Peyer's patch (tissue), 4 donors: ENCODE results near the gene CYP19A1. TPM values are rescaled to one million over a fixed set of nuclear protein-coding genes. Genes with fewer than 3 reads are reported as not detected.

Experiments used
- DNase-seq, 3 donors: peaks; one replicate each; pipeline ENCODE4 v3.0.0-alpha.2; 2017 to 2019
- H3K27ac ChIP-seq, 4 donors: fragments of 200-600 bp; sonication (generic); one replicate each; pipeline ENCODE4 v1.5.1; 2016 to 2019
- H3K27me3 ChIP-seq, 2 donors: fragments of 200-600 bp; sonication (generic); one replicate each; pipeline ENCODE4 v1.5.1; 2019
- H3K36me3 ChIP-seq, 3 donors: fragments of 200-600 bp; sonication (generic); one replicate each; pipeline ENCODE4 v1.5.1; 2016 to 2019
- H3K4me1 ChIP-seq, 4 donors: fragments of 200-600 bp; sonication (generic); one replicate each; pipeline ENCODE4 v1.5.1; 2016 to 2019
- H3K4me3 ChIP-seq, 4 donors: fragments of 200-600 bp; sonication (generic); 1 replicate in 3 of 4; 2 replicates in 1 of 4; pipeline ENCODE4 v1.5.1; 2016 to 2019; ENCODE audit warnings: mild to moderate bottlenecking in 1 of 4
- H3K9me3 ChIP-seq, 4 donors: fragments of 200-600 bp; sonication (generic); one replicate each; pipeline ENCODE4 v1.5.1; 2016 to 2019; ENCODE audit warnings: mild to moderate bottlenecking in 1 of 4
- POLR2A ChIP-seq, 2 donors: fragments of 450-650 bp; IDR thresholded peaks; one replicate each; pipeline ENCODE4 v1.5.1; 2017; ENCODE audit warnings: antibody characterized with exemption in 2 of 2, mild to moderate bottlenecking in 2 of 2, moderate library complexity in 2 of 2
- total RNA-seq, 4 donors: library from RNA; depleted of rRNA; stranded (reverse); fragments of >200 nt; gene quantifications; one replicate each; pipeline ENCODE4 v1.1.0, GENCODE V29; 2016
- TF ChIP-seq, protein P1 (sequence below), 6 experiments: fragments of 450-650 bp in 4 of 6; fragments of 200-600 bp in 2 of 6; sonication (generic) in 1 of 6; IDR thresholded peaks; one replicate each; pipeline ENCODE4 v1.5.1; 2017 to 2019; ENCODE audit warnings: antibody characterized with exemption in 6 of 6, mild to moderate bottlenecking in 3 of 6, moderate library complexity in 1 of 6

Gene CYP19A1
- total RNA-seq, 4 donors from 2014 or later = 0.83 TPM; not detected in 3

DNA sequence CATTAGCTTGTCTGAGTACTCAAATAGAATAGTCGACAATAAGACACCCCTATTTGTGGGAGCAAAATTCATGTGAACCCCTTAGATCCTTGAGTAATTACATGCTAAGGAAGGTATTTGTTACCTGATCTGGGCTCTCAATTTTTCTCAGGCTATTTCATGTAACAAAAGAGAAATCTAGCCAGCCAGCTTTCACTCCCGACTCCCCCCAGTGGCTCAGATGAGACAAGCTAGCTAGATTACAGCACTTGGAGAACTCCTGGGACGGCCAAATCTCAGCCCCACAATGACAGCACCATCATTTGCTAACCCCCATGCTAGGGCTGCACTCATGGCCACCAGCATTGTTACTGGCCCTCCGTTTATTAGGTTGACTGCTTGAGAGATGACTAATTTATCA, 44.4 kb upstream of the CYP19A1 start:
- DNase-seq = no peak

DNA sequence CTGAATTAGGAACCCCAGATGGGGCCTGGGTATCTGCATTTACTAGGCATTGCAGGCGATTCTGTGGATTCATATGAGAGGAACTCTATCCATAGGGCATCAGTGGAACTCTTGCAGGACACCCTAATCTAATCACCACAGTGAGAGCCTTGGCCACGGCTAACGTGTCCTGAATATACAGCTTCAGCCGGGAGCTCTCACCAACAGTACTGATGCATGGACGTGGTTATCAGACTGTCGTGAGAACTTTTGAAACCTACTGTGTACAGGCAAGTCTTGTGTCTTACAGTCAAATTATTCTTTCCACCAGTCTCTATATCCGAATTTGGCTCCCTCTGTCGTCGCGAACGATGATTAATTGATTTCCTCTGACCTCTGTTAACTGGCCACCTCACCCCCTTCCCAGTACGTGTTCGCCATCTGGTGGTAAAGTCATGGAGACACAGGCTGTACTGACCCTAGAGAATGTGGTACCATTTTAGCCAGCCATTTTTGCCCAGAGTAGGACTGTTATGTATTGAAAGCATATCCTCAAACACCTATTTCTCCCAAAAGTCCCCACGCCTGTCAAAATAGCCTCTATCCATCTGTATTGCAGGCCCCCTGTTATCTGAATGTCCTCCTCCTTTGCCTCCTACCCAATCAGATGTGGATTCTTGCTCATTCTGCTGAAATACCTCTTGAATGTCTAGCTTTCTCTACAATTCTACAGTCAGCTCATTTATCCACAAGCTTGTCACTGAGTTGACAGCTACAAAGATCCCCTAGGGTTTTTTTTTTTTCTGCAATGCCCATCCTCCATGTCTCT, 42.8 kb upstream of the CYP19A1 start:
- TF ChIP-seq, protein P1, sequence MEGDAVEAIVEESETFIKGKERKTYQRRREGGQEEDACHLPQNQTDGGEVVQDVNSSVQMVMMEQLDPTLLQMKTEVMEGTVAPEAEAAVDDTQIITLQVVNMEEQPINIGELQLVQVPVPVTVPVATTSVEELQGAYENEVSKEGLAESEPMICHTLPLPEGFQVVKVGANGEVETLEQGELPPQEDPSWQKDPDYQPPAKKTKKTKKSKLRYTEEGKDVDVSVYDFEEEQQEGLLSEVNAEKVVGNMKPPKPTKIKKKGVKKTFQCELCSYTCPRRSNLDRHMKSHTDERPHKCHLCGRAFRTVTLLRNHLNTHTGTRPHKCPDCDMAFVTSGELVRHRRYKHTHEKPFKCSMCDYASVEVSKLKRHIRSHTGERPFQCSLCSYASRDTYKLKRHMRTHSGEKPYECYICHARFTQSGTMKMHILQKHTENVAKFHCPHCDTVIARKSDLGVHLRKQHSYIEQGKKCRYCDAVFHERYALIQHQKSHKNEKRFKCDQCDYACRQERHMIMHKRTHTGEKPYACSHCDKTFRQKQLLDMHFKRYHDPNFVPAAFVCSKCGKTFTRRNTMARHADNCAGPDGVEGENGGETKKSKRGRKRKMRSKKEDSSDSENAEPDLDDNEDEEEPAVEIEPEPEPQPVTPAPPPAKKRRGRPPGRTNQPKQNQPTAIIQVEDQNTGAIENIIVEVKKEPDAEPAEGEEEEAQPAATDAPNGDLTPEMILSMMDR (IDR thresholded peaks at IDR 0.05) = peak in 5 of 6 experiments; percentile 63 to 86 (median 80)
- TF ChIP-seq POLR2A (IDR thresholded peaks at IDR 0.05) = no peak

More for the DNA sequence above, 44.4 kb upstream of the CYP19A1 start:
- Histone ChIP-seq H3K9me3 (no peaks in the 10 kb centered on the region), H3K36me3 (no peaks in the 10 kb centered on the region), H3K4me3 (no peak overlapping the region), H3K27ac (no peak overlapping the region), H3K27me3 (no peaks in the 10 kb centered on the region), H3K4me1 (peaks cover 0 to 4% (median 0%) of the 10 kb centered on the region in 4 donors)
- TF ChIP-seq, protein P1 (IDR thresholded peaks at IDR 0.05) = peak in 1 of 6 experiments; percentile 24
- TF ChIP-seq POLR2A (IDR thresholded peaks at IDR 0.05) = no peak

GRCh38 chr15:51379390-51379789, 41.0 kb upstream of the CYP19A1 start:
- Histone ChIP-seq H3K4me1 (peaks cover 0 to 4% (median 0%) of the 10 kb centered on the region in 4 donors), H3K27me3 (no peaks in the 10 kb centered on the region), H3K36me3 (no peaks in the 10 kb centered on the region), H3K27ac (no peak overlapping the region), H3K9me3 (no peaks in the 10 kb centered on the region), H3K4me3 (no peak overlapping the region)
- no peak for DNase-seq
- TF ChIP-seq POLR2A (IDR thresholded peaks at IDR 0.05) = no peak
- TF ChIP-seq, protein P1 (IDR thresholded peaks at IDR 0.05) = no peak

More for the DNA sequence above, 42.8 kb upstream of the CYP19A1 start:
- Histone ChIP-seq H3K9me3 (no peaks in the 10 kb centered on the region), H3K27me3 (no peaks in the 10 kb centered on the region), H3K4me3 (no peak overlapping the region), H3K4me1 (peaks cover 0 to 4% (median 0%) of the 10 kb centered on the region in 4 donors), H3K27ac (no peak overlapping the region), H3K36me3 (no peaks in the 10 kb centered on the region)
- DNase-seq = peak in 2 of 3 donors; percentile 25 to 68

GRCh38 chr15:51378406-51378805, 40.0 kb upstream of the CYP19A1 start:
- Histone ChIP-seq H3K9me3 (no peaks in the 10 kb centered on the region), H3K36me3 (no peaks in the 10 kb centered on the region), H3K4me1 (peaks cover 0 to 4% (median 0%) of the 10 kb centered on the region in 4 donors), H3K27ac (no peak overlapping the region), H3K4me3 (no peak overlapping the region), H3K27me3 (no peaks in the 10 kb centered on the region)
- DNase-seq = no peak
- TF ChIP-seq POLR2A (IDR thresholded peaks at IDR 0.05) = no peak
- TF ChIP-seq, protein P1 (IDR thresholded peaks at IDR 0.05) = no peak

DNA sequence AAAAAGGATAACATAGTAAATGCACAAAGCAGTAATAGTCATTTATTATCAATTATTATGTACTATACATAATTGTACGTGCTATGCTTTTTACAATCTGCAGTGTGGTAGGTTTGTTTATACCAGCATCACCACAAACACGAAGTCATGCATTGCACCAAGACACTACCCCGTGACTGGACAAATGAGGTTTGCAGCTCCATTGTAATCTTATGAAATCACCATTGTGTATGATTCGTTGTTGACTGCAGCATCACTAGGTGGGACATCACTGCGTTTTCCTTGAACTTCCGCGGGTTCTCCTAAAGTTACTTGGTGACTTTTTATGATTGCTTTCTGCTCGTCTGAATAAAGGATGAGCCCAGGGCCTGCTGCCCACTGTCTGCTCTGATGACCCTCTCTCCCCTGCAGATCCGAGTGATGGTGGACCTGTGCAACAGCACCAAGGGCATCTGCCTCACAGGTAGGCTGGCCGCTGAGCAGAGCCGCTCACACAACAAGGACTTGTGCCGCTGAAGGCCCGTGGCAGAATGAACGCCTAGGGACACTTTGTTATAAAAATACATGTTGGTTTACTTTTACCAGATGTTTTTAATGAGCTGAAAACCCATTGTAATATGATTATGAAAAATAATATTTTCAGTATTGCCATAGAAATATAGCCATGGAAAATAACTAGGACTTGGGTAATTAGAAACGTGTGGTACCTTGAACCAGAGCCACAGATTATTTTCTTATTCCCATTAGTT, 38.8 kb upstream of the CYP19A1 start:
- Histone ChIP-seq H3K36me3 (no peaks in the 10 kb centered on the region), H3K4me1 (peaks cover 0 to 4% (median 0%) of the 10 kb centered on the region in 4 donors), H3K27me3 (no peaks in the 10 kb centered on the region), H3K4me3 (no peak overlapping the region), H3K27ac (no peak overlapping the region), H3K9me3 (no peaks in the 10 kb centered on the region)
- DNase-seq = no peak
- TF ChIP-seq, protein P1 (IDR thresholded peaks at IDR 0.05) = no peak
- TF ChIP-seq POLR2A (IDR thresholded peaks at IDR 0.05) = no peak
